ENCODE measurements around the gene DUSP7.
"Not testable (repeated sequence)": the region's sequence is repeated elsewhere in the genome, so short reads cannot be mapped to it uniquely, and the experiment has no call there.

Gene DUSP7

DNA sequence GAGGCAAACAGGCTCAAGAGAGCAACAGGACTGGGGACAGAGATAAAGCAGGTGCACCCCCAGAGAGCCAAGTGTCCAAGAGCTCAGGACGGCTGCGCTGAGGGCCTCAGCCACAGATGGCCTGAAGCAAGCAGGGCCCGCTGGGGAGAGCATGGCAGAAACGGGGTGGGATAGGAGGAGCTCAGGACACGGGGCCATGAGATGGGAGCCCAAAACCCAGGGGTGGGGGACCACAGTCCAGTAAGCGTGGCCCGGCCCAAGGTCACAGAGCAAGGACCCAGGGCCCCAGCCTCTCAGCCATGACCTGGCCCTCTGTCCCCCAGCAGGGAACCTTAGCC, 9.5 kb downstream of the DUSP7 start:
- no peak for DNase-seq (ENCODE audit: low read depth in 2 of 2)

DNA sequence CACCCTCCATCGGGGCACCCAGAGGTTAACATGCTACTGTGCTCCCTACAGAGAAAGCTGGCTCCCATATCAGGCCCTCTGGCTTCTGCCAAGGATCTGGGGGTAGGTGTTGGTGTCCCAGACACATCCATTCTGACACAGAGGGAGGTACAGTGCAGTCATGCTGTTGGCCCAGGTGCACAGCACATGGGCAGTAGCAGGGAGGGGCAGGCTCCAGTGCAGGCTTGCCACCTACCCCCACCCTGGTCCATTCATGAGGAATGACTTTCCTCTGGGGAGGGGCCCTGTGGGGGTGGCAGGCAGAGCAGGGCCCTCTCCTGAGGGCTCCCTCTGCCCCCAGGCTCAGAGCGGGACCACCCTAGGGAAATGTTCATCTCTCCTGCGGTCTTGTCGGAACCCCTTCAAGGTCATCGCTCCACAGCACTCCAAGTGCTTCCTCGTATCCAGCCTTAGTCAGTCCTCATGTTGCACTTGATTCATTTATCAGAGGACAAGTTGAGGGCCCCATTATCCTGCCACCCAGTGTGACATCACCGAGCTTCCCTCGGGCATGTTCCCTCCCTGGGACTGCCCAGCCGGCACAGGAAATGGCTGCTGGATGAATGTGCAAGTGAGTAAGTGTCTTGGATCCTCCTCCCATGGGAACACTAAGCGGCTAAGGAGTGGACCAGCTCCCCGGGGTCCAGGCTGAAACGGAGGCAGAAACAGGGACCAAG, 10.0 kb downstream of the DUSP7 start:
- no peak for DNase-seq (ENCODE audit: low read depth in 2 of 2)

DNA sequence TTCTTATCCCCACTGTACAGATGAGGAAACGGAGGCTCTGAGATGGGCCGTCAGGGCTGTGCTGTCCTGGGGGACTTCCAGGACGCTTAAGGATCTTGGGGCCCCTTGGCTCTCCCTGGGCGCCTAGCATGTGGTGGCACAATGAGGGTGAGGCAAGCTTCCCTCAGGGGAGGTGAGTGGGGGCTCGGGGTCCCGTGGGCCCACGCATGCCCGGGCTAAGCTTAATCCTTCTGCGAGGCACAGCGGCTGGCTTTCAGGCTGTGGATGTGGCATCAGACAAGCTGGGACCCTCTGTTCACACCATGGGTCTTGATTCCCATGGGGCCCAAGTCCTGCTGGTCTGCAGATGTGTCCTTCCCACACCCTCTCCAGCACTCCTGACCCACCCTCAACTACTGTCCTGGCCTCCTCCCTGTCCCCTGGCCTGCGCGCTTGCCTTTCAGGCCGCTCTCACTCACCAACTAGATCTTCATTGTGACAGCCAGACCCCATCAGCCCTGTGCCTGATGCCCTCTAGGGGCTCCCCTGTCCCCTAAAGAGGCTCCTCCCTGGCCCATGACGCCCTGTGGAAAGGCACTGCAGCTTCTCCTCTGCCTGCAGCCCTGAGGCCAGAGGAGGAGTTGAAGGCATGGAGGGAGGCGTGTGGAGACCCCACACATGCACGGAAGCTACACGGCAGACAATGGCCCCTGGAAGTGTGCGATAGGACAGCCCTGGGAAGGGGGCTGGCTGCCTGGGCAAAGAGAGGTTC, 11.3 kb downstream of the DUSP7 start:
- DNase-seq (ENCODE audit: low read depth in 2 of 2): no peak

DNA sequence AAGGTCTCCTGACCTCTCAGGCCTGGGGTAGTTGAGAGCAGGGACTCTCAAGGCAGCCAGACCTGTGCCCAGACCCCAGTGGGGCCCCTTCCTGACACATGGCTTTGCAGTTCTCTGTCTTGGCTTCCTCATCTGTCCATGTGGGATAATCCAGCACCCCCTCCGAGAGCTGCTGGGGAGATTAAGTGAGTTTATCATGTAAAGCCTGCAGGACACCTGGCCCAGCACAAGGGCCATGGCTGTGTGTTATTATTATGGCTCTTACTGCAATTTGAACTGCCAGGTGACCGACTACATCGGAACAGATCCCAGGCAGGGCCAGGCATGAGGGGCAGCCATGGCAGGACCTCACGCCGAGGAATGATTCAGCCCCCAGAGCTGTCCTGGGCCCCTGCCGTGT, 12.6 kb downstream of the DUSP7 start:
- no peak for DNase-seq (ENCODE audit: low read depth in 2 of 2)

DNA sequence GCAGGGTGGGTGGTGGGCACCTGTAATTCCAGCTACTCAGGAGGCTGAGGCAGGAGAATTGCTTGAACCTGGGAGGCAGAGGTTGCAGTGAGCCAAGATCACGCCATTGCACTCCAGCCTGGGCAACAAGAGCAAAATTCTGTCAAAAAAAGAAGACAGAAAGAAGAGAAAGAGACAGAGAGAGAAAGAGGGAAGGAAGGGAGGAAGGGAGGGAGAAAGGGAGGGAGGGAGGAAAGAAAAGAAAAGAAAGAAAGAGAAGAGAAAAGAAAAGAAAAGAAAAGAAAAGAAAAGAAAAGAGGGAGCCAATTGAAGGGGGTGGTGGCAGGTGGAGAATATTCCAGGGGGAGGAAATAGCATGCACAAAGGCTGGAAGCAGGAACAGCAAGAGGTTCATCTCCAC, 13.3 kb downstream of the DUSP7 start:
- DNase-seq (ENCODE audit: low read depth in 2 of 2): not testable (repeated sequence)

DNA sequence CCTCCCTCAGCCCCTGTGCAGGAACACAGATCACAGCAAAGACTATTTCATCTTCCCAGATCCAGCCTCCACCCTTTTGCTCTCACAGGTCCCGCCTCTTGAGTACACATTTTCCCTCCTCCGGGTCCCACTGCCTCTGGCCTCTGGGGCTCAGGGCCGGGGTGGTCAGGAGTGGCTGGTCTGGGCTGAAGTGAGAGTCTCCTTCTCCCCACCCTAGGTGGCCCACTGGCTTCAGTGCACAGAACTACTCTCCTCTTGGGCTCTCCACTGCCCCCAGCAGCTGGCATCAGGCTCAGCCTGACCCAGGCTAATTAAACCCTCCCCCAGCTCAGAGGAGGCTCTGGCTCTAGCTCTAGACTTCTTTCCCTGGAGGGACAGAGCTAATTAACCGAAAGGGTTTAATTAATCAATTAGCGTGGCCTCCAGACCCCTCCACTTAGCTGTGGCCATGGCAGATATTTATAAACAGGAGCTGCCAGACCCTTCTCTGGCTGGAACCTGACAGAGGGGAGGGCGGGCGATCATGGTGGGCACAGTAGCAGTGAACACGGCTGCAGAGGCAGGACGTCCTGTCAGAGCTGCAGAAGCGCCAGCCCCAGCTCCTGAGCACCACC, 15.1 kb downstream of the DUSP7 start:
- no peak for DNase-seq (ENCODE audit: low read depth in 2 of 2)

DNA sequence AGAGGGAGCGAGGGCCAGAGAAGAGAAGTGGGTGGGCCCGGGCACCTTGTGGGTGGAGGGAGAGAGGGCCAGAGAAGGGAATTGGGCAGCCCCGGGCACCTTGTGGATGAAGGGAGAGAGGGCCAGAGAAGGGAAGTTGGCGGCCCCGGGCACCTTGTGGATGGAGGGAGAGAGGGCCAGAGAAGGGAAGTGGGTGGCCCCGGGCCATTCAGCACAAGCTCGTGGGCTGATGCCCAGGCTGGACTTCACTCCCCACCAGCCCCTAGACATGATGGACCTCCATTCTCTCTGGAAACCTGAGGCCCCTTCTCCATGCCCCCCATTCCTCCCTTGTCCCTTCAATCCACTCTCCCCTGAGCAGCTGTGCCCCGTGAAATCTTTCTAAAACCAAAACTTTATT, 15.8 kb downstream of the DUSP7 start:
- DNase-seq (ENCODE audit: low read depth in 2 of 2): no peak

DNA sequence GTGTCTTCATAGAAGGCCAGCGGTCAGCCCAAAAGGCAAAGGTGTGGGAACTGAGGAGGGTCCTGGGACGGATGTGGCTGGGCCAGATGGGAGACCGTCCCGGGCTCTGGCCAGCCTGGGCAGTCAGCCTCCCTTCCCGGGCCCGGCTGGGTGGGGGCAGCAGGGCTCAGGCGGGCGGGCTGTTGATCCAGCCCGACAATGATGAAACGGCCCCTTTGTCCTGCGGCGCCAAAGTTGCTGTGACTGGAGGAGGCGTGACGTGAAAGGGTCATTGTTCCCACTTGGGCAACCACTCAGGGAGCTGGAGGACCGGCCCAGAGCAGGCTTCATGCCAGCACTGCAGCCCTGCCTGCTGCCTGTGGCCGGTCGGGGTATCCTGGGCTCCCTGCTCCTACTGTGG, 16.5 kb downstream of the DUSP7 start:
- DNase-seq (ENCODE audit: low read depth in 2 of 2): no peak

DNA sequence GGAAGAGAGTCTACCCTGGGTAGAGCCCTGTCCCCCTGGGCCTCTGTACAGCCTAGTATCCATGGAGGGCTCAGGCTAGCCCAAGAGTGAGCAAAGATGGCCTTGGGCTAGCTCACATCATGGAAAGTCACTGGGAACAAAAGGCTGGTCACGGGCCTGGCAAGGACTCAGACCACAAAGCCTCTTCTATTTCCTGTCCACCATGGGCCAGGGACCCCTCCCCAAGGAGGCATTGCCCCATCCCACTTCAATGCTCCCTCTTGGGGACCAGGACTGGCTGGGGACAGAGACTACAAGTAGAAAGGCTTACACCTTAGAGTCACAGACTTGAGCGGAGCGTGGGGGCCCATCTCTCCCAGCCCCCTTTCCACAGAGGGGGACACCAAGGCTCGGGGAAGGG, 16.9 kb downstream of the DUSP7 start:
- DNase-seq (ENCODE audit: low read depth in 2 of 2): no peak

DNA sequence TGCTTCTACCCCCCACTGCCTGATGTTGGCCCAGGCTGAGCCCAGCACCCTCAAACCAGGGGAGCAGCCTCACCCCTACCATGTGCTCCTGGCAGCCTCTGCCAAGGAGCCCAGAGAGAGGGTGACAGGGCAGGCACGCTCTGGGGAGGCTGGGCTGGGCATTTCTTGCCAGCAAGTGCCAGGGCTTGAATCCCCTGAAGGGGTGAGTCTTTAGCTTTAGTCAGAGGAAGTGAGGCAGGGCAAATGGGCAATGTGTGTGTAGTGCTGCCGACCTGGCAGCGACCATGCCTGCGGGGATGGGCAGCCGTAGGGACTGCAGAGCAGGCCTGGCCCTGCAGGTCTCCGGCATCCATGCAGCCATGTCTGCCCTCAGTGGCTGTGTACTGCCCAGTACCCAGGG, 18.1 kb downstream of the DUSP7 start:
- DNase-seq (ENCODE audit: low read depth in 2 of 2): no peak

DNA sequence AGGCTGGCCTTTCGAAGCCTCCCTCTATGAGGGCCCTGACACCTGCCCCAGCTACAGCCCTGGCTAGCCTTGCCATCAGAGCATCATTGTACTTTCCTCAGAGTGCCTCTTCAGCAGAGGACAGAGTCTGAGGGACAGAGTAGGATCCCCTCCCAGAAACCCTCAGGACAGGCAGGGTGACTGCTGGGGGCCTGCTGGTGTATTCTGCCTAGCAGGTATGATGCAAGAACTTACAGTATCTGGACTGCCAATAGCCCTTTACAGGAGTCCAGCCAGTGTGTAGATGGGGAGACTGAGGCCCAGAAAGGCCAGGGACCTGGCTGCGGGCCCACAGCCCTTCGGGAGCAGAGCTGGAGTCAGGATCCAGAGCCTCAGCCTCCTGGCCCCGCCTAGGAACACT, 19.1 kb downstream of the DUSP7 start:
- no peak for DNase-seq (ENCODE audit: low read depth in 2 of 2)

DNA sequence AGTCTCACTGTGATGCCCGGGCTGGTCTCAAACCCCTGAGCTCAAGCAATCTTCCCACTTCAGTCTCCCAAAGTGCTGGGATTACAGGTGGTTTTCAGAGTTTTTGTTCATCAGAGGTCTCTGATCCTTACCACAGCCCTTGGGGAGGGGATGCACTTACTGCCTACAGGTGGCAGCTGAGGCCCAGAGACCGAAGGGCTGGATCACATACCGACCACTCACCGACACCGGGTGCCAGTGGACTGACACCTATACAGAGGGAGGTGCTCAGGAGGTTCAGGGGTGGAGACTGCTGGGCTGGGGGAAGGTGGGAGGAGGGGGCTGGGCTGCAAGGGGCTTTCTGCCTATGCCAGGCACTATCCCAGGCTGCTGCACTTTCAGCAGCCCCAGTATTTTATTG, 19.5 kb downstream of the DUSP7 start:
- no peak for DNase-seq (ENCODE audit: low read depth in 2 of 2)

DNA sequence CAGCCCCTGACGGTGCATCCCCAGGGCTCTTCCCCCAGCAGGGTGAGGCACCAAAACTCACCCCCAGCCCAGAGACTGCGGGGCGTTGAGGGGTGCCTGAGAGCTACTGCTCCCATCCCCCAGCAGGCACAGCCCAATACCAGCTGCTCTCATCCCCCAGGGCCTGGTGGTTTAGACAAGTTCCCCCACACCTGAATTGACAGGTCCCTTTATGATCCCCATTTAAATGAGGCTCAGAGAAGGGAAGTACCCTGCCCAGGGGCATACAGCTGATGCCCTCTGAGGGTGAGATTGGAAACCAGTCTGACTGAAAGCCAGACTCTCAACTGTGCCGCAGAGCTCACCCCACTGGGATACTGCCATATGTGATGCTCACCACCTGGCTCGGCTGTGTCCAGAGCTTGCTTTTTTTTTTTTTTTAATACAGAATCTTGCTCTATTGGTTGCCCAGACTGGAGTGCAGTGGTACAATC, 20.1 kb downstream of the DUSP7 start:
- DNase-seq (ENCODE audit: low read depth in 2 of 2): no peak

DNA sequence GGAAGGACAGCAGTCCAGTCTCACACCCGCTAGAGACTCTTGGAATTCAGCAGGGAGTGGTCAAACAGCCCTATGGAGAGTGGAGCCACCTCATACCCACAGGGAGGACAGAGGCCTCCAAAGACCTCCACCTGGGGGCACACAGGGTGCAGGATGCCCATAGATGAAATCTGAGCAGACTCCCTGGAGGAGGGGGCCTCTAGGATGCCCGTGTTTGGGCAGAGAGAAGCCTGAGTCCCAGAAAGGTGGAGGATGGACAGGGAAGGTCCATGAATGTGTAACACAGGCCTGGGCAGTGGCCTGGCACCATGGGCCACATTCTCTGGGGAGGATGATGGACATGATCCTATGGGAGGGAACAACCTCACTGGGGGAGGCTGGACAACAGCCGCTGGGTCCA, 21.7 kb downstream of the DUSP7 start:
- DNase-seq (ENCODE audit: low read depth in 2 of 2): no peak

DNA sequence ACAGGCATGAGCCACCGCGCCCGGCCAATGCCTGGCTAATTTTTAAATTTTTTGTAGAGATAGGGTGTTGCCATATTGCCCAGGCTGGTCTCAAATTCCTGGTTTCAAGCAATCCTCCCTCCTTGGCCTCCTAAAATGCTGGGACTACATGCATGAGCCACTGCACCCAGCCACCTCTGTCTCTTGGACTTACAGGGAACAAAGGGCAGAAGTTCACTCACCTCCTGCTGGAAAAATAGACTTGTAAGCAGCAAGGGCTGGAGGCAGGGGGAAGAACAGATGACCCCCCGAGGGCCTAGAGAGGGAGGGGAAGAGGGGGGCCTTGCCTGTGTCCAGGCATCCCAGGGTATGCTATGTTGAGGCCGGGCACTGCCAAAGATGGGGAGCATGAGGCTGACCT, 22.2 kb downstream of the DUSP7 start:
- no peak for DNase-seq (ENCODE audit: low read depth in 2 of 2)

DNA sequence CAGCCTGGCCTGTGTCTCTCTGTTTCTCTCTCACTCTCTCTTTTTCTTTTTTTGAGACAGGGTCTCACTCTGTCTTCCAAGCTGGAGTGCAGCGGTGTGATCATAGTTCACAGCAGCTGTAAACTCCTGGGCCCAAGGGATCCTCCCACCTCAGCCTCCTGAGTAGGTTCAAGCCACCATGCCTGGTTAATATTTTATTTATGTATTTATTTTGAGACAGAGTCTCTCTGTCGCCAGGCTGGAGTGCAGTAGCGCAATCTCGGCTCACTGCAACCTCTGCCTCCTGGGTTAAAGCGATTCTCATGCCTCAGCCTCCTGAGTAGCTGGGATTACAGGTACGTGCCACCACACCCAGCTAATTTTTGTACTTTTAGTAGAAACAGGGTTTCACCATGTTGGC, 22.6 kb downstream of the DUSP7 start:
- DNase-seq (ENCODE audit: low read depth in 2 of 2): not testable (repeated sequence)

DNA sequence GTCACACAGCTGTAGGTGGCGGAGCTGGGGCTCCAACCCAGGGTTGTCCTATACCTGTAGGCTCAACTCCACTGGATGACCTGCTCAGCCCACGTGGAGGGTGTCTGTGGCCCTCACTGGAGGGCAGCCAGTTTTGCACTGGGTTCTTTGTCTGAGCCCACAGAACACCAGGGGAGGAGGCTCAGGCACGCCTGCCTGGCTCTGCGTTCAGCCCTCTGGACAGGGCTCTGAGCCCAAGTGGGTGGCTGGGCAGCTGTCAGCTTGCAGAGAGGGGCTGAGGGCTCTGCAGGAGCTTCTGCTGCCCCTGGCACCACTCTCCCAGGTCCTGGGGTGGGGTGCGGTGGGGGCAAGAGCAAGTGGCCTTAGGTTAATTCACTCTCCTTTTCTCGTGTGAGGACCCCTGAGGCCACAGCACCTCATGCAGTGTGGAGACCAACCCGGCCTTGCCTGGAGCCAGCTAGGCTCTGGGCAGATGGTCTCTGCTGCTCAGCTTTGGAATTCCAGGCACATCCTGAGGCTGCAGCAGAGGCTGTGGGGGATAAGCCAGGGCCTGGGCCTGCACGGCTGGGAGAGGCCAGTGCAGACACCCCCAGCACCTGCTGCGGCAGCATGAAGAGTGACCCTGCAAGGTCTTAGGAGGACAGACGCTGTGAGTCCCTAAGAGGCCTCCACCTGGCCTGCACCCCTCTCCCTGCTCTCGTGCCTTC, 23.5 kb downstream of the DUSP7 start:
- DNase-seq (ENCODE audit: low read depth in 2 of 2): no peak

DNA sequence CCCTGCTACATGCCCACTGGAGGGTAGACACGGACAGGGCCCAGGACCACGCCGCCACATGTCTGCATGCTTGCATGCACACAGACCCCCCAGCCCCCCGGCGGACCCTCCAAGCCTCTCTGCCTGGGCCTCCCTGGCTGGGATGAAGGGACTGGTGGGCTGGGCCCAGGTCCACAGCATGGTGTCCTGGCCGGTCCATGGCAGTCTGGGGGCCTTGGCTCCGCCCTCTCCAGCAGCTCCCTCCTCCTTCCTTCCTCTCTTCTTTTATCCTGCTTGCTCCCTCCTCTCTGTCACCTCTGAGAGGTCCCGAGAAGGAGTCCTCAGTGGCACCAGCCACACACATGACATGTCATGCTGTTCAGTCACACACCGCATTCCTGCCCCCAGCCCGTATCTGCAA, 24.5 kb downstream of the DUSP7 start:
- DNase-seq (ENCODE audit: low read depth in 2 of 2): no peak

DNA sequence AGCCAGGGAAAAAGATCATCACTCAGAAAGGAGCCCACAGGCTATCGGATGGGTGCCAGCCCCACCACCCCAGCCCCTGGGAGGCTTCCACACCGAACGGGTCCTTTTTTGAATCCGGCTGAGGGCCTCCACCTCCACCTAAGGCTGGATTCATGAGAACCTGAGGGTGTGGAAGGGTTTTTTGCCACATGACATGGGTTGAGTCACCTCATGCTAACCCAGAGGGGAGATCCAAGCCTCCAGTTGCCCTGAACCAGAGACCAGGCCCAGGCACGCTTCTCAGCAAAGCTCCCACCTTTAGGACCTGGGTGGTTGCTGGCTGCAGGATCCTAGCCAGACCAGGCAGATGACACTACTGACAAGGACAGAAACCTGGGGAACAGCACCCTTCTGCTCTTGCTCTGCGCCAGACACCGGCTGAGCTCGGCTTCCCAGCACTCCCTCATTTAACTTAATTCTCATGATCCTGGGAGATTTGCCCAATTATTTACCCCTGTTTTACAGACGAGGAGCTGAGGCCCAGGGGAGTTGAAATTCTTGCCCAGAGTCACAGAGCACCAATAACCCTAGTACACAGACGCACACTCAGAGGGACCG, 25.6 kb downstream of the DUSP7 start:
- DNase-seq (ENCODE audit: low read depth in 2 of 2): no peak

DNA sequence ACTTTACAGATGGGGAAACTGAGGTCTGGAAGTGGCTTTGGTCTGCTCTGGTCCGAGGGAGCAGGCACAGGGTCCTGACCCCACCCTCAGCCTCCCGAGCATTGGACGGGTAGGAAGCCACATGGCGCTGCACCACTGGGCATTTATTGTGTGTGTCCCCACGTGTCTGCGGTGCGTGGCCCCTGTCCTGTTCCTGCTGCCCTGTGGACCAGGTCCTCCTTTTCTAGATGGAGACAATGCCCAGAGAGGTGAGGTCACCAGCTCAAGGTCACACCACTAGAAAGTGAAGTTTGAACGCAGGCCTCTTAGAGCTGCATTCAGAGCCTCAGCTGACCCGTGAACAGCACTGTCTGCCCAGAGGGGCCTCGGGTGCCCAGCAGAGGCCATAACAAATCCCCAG, 26.8 kb downstream of the DUSP7 start:
- DNase-seq (ENCODE audit: low read depth in 2 of 2): no peak

DNA sequence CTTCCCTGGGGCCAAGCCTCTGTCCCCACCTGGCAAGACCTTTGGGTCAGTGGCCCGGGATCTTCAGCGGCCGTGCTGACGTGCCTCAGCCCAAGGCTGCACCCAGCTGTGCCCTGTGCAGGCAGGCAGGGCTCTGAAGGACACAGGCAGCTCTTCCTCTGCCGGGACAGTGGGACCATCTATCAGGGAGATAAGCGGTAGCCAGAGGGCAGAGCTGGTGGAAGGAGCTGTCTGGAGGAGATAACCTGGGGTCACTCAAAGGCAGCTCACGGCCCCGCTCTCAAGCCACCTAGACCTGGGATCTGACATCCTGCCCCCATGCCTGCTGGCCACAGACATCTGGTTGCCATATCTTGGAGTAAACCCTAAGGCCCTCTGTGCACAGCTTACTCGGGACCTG, 27.3 kb downstream of the DUSP7 start:
- no peak for DNase-seq (ENCODE audit: low read depth in 2 of 2)

DNA sequence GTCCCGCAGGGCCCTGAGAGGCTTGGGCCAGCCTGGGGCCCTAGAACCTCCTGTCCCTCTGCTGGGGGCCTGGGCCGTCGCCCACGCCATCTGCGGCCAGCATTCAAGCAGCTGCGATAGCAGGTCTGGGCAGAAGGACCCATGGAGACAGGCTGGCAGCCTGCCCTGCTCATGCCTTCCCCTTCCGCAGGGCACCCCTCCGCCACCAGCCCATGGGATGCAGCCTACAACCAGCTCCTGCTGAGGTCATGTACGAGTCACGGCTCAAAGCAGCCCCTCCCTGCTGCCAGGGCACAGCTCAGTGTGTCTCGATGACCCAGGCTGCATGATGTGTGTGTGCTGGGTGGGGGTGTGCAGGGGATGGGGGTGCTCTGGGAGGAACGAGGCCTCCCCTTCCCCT, 27.8 kb downstream of the DUSP7 start:
- no peak for DNase-seq (ENCODE audit: low read depth in 2 of 2)

Measured in stimulated activated CD8-positive, alpha-beta memory T cell treated with anti-CD3 and anti-CD28 coated beads, Interleukin-2, amount 100 ng/mL, for 1 hour (primary cell).